Stromal cell of bone marrow (primary cell): Measurements from ENCODE around the gene ADAMTS7.

ENCODE experiments used
- DNase-seq: peaks from one replicate; pipeline ENCODE4 v3.0.0-alpha.2; 2012; ENCODE audit warnings: low read depth

The ADAMTS7 gene

DNA sequence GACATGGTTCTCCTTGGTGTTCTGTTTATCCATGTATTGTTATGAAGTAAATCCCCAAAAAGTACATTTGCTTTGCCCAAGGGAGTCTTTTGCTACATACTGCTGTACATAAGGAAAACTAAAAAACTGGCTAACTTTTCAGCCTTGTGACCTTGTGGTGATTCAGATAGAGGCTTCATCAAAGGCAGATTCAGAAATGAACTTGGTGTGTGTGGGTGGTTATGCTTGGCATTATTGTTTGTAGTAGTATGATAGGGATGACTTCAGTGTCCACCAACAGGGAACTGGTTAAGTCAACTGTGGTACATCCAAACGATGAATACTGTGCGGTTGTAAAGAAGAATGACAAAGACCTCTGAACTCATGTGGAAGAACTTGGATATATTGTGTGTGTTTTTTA, 94.6 kb downstream of the ADAMTS7 start:
- peak; percentile 51 for DNase-seq

DNA sequence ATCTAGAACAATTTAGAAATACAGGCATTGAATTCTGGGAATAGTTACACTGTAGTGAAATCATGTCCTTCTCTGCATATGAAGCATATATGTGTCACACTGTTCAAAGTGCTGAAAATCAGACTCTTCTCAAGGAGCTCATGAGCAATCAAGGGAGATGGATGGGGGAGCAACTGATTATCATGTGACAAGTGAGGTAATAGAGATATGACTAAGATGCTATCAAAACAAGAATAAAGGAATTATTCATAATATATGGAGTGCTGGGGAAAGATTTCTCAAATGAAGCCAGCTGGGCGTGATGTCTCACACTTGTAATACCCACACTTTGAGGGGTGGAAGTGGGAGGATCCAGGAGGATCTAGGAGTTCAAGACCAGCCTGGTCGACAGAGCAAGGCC, 95.3 kb downstream of the ADAMTS7 start:
- DNase-seq = peak; percentile 86

DNA sequence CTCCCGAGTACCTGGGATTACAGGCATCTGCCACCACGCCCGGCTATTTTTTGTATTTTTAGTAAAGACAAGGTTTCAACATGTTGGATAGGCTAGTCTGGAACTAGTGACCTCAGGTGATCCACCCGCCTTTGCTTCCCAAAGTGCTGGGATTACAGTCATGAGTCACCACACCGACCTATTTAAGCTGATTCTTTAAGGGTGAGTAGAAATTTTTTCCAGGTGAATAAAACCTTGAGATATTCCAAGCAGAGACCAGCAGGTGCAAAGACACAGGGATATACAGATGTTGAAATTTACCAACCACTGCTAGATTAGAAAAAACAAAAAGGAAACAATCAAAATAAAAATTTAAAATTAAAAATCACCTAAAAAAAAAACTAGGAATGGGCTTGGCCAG, 95.8 kb downstream of the ADAMTS7 start:
- DNase-seq = no peak

DNA sequence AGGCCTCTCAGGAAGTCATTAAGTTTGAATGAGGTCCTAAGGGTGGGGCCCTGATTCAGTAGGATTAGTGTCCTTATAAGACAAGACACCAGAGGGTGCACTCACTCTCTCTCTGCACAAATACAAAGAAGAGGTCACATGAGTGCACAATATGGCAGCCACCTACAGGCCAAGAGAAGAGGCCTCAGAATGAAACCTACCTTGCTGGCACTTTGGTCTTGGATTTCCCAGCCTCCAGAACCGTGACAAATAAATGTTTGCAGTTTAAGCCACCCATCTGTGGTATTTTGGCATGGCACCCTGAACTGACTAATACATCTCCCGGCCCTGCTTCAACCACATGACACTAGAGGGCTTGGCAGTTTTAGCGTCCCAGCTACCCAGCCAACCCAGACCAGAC, 96.4 kb downstream of the ADAMTS7 start:
- DNase-seq = no peak

DNA sequence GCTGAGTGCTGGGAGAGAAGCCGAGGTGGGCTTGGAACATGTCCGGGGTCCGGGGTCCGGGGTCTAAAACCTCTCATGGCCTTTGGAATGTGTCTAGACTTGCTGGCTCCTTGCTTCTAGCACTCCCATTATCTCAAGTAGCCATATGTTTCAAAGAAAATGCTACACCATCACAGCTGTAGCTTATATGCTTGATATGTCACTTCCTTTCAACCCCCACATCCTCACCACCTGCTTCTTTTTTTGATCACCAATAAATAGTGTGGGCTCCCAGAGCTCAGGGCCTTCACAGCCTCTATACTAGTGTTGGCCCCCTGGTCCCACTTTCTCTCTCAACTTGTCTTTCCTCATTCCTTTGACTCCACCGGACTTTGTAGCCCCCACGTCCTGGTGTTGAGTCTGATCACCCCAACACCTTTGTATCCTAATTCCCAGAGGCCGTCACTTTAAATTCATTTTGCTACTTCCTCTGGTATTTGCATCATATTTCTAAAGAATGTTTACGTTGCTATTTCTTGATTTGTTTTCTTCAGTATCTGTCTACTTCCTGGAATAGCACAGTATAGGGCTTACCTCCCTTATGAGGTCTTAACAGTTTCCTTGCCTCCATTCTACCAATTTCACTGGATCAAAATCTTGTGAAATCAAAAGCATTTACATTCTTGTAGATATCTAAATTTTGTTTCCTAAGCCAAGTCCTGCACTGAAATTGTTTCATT, 98.3 kb downstream of the ADAMTS7 start:
- no peak for DNase-seq

DNA sequence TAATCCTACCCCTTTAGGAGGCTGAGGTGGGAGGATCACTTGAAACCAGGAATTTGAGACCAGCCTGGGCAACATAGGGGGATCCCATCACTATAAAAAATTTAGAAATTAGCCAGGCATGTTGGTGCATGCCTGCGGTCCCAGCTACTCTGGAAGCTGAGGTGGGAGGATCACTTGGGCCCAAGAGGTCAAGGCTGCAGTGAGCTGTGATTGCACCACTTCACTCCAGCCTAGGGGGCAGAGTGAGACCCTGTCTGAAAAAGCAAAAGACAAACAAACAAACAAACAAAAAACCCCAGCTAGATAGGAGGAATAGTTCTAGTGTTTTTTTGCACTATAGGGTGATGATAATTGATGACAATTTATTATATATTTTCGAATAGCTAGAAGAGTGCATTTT, 99.6 kb downstream of the ADAMTS7 start:
- DNase-seq = no peak

DNA sequence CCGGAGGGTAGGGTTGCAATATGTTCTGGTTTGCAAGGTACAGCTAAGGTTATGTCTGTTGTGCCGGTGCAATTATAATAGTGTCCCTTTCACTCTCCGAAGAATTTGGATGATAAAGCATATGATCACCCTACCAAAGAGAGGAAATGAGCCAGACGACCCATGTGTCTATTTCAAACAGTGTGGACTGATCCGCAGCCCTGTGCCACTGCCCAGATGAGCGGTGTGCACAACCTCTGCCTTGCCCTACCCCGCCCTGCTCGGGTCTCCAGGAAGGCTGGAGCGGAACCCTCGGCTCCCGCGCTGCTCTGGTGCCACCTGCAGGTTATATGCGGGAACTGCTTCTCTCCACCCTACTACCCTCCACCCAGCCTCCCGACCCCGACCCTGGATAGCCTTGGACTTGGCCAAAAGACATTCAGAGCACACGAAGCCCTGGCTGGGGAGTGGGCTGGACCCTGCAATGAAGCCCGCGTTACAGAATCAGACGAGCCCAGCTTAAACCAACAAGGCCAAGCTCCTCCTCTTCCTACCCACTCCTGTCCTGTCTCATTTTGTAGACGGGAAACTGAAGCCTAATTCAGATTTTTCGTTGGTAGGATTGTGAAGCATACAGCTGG, 101.9 kb downstream of the ADAMTS7 start:
- DNase-seq = no peak
